ENCODE results near the gene KIT. TPM values are rescaled to one million over a fixed set of nuclear protein-coding genes. Genes with fewer than 3 reads are reported as not detected.

The KIT gene
- polyA plus RNA-seq, 1 donor (not counting 4 experiments of a cell fraction or from before 2014, with no cell fraction given), result 0.01 TPM

- Histone ChIP-seq H3K4me3 (ENCODE audit: control insufficient read depth in 2 of 3, extremely low read depth in 1 of 3, insufficient read depth in 2 of 3, low read depth in 1 of 3, low read length in 3 of 3) (no peak overlapping the region), H3K79me2 (ENCODE audit: control insufficient read depth, insufficient read depth, low read length) (no peaks in the 10 kb centered on the region), H3K9me1 (ENCODE audit: control insufficient read depth, extremely low read depth, insufficient read depth, low read length) (no peaks in the 10 kb centered on the region), H2AFZ (ENCODE audit: control insufficient read depth, low read length) (no peak overlapping the region), H3K9ac (ENCODE audit: control insufficient read depth, extremely low read depth, insufficient read depth, low read length) (no peak overlapping the region), H3K4me1 (ENCODE audit: control insufficient read depth, extremely low read depth, insufficient read depth, low read length) (peaks cover 10% of the 10 kb centered on the region), H3K36me3 (ENCODE audit: control insufficient read depth in 2 of 2, extremely low read depth in 1 of 2, insufficient read depth in 2 of 2, low read length in 2 of 2) (no peaks in the 10 kb centered on the region), H4K20me1 (ENCODE audit: control insufficient read depth, extremely low read depth, insufficient read depth, low read length) (no peaks in the 10 kb centered on the region), H3K4me2 (ENCODE audit: control insufficient read depth, extremely low read depth, insufficient read depth, low read depth, low read length) (no peak overlapping the region), H3K27me3 (ENCODE audit: control insufficient read depth, extremely low read depth, insufficient read depth, low read length) (no peaks in the 10 kb centered on the region), H3K27ac (ENCODE audit: control insufficient read depth, insufficient read depth, low read length) (no peak overlapping the region), H3K9me3 (ENCODE audit: control insufficient read depth, low read depth, low read length) (no peaks in the 10 kb centered on the region)
- DNase-seq (ENCODE audit: low read depth, low spot score) (no peak), FAIRE-seq (no peak)
- TF ChIP-seq CTCF (optimal IDR thresholded peaks at IDR 0.05 in 1 of 3, IDR thresholded peaks at IDR 0.05 in 1 of 3, conservative IDR thresholded peaks at IDR 0.05 in 1 of 3; ENCODE audit: extremely low read depth in 1 of 3, insufficient read depth in 2 of 3, low read length in 3 of 3) (no peak), EZH2 (IDR thresholded peaks at IDR 0.05; ENCODE audit: low read length) (no peak)
- dilution Hi-C loops (cut with MboI; ENCODE audit: extremely low pct_ligation_motif_present, low sequenced_read_pairs), result no loop called here
Measured at GRCh38 chr4:54744487-54744886, 86.7 kb downstream of the KIT start.

DNA sequence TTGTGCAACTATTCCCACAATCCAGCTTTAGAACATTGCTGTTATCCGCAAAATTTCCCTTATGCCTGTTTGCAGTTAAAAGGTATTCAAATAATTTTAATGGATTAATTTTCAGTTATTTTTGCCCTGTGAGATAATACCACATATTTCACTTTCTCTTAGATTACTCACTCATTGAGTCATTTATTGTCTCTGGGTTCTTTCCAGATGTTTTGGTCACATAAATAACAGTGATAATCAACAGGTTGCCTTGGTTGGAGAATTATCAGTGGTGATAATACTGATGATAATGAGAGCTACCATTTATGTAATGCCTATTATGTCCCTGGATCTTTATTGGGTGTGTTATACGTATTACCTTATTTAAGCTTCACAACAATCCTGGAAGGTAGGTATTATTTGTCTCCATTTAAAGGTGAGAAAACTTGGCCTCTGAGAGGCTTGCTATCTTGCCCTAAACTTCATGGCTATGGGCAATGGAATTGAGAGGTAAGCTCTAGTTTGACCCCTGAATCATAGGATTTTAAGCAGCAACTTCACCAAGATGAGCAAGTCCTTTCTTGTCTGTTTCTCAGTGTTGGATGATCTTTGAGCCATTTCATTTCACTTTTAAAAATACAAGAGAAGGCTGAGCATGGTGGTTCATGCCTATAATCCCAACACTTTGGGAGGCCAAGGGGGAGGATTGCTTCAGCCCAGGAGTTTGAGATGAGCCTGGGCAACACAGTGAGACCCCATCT, 87.4 kb downstream of the KIT start:
- Histone ChIP-seq H3K9me3 (ENCODE audit: control insufficient read depth, low read depth, low read length) (no peaks in the 10 kb centered on the region), H3K9me1 (ENCODE audit: control insufficient read depth, extremely low read depth, insufficient read depth, low read length) (no peaks in the 10 kb centered on the region), H3K79me2 (ENCODE audit: control insufficient read depth, insufficient read depth, low read length) (no peaks in the 10 kb centered on the region), H3K36me3 (ENCODE audit: control insufficient read depth in 2 of 2, extremely low read depth in 1 of 2, insufficient read depth in 2 of 2, low read length in 2 of 2) (no peaks in the 10 kb centered on the region), H3K27ac (ENCODE audit: control insufficient read depth, insufficient read depth, low read length) (no peak overlapping the region), H3K4me3 (ENCODE audit: control insufficient read depth in 2 of 3, extremely low read depth in 1 of 3, insufficient read depth in 2 of 3, low read depth in 1 of 3, low read length in 3 of 3) (no peak overlapping the region), H3K9ac (ENCODE audit: control insufficient read depth, extremely low read depth, insufficient read depth, low read length) (no peak overlapping the region), H4K20me1 (ENCODE audit: control insufficient read depth, extremely low read depth, insufficient read depth, low read length) (no peaks in the 10 kb centered on the region), H3K27me3 (ENCODE audit: control insufficient read depth, extremely low read depth, insufficient read depth, low read length) (no peaks in the 10 kb centered on the region), H3K4me2 (ENCODE audit: control insufficient read depth, extremely low read depth, insufficient read depth, low read depth, low read length) (peak overlapping the region; percentile 20), H2AFZ (ENCODE audit: control insufficient read depth, low read length) (no peak overlapping the region), H3K4me1 (ENCODE audit: control insufficient read depth, extremely low read depth, insufficient read depth, low read length) (peaks cover 10% of the 10 kb centered on the region)
- TF ChIP-seq CTCF (optimal IDR thresholded peaks at IDR 0.05 in 1 of 3, IDR thresholded peaks at IDR 0.05 in 1 of 3, conservative IDR thresholded peaks at IDR 0.05 in 1 of 3; ENCODE audit: extremely low read depth in 1 of 3, insufficient read depth in 2 of 3, low read length in 3 of 3) (no peak), EZH2 (IDR thresholded peaks at IDR 0.05; ENCODE audit: low read length) (no peak)
- DNase-seq (ENCODE audit: low read depth, low spot score), result no peak
- no peak for FAIRE-seq
- dilution Hi-C loops (cut with MboI; ENCODE audit: extremely low pct_ligation_motif_present, low sequenced_read_pairs), result no loop called here

All from keratinocyte (primary cell).